GM21529 (cell line): ENCODE data around the gene RBCK1.
"Not testable (repeated sequence)": the region's sequence is repeated elsewhere in the genome, so short reads cannot be mapped to it uniquely, and the experiment has no call there.

ENCODE experiments used
- ATAC-seq: cut with Tn5 transposase; IDR thresholded peaks from one replicate; pipeline ENCODE4 v1.9.1; 2021; ENCODE audit not compliant: unreplicated experiment

RBCK1 gene

GRCh38 chr20:434661-435419 is 26.7 kb downstream of the RBCK1 start:
- ATAC-seq, result no peak

- no peak for ATAC-seq
Observed at GRCh38 chr20:435558-435957, 27.5 kb downstream of the RBCK1 start.

- ATAC-seq, result no peak
Observed at GRCh38 chr20:436476-436875, 28.4 kb downstream of the RBCK1 start.

- ATAC-seq, result no peak
Observed at GRCh38 chr20:437787-438486, 29.8 kb downstream of the RBCK1 start.

- peak; percentile 46 for ATAC-seq
Observed at GRCh38 chr20:438571-439469, 30.7 kb downstream of the RBCK1 start.

- no peak for ATAC-seq
Observed at GRCh38 chr20:440148-440547, 32.0 kb downstream of the RBCK1 start.

- ATAC-seq, result no peak
Observed at GRCh38 chr20:440636-441035, 32.5 kb downstream of the RBCK1 start.

- ATAC-seq, result no peak
Observed at GRCh38 chr20:443223-443775, 35.2 kb downstream of the RBCK1 start.

- ATAC-seq, result no peak
Observed at GRCh38 chr20:444117-444516, 36.0 kb downstream of the RBCK1 start.

- no peak for ATAC-seq
Observed at GRCh38 chr20:444862-445426, 36.8 kb downstream of the RBCK1 start.

- ATAC-seq, result no peak
Observed at GRCh38 chr20:445514-446336, 37.6 kb downstream of the RBCK1 start.

GRCh38 chr20:452021-452420 is 43.9 kb downstream of the RBCK1 start:
- ATAC-seq, result not testable (repeated sequence)

GRCh38 chr20:454951-455350 is 46.9 kb downstream of the RBCK1 start:
- ATAC-seq, result no peak

- ATAC-seq, result no peak
Observed at GRCh38 chr20:458776-459175, 50.7 kb downstream of the RBCK1 start.

- no peak for ATAC-seq
Observed at GRCh38 chr20:460180-460579, 52.1 kb downstream of the RBCK1 start.

- no peak for ATAC-seq
Observed at GRCh38 chr20:460707-461106, 52.6 kb downstream of the RBCK1 start.

GRCh38 chr20:461254-462198 is 53.4 kb downstream of the RBCK1 start:
- peak; percentile 38 for ATAC-seq

GRCh38 chr20:462199-462991 is 54.3 kb downstream of the RBCK1 start, which contains the start of gene TBC1D20:
TSS of gene TBC1D20 (minus strand) at chr20:462533. CDS start at chr20:462405, 128 bp downstream.
- ATAC-seq, result peak; percentile 95
